Endothelial cell of umbilical vein (primary cell): ENCODE measurements around the gene RAPGEF4. TPM values are rescaled to one million over a fixed set of nuclear protein-coding genes. Genes with fewer than 3 reads are reported as not detected.

ENCODE experiments used
- BruUV-seq: library from RNA; stranded (reverse); fragments of 400-500 nt; replicated peaks from 2 replicates; lab custom pipeline; 2021; lab: Mats Ljungman, UMichigan
- CTCF ChIA-PET: fragments of 300-600, 350-600 bp; sonication (Branson Sonifier 250); formaldehyde crosslinking; loops from one replicate; lab custom pipeline; 2021; ENCODE audit warnings: antibody characterized with exemption, inconsistent platforms; lab: Charles Lee
- POLR2A ChIA-PET: fragments of 300-600, 350-600 bp; sonication (Branson Sonifier 250); formaldehyde crosslinking; loops from one replicate; lab custom pipeline; 2021; ENCODE audit warnings: antibody characterized with exemption, inconsistent platforms; lab: Charles Lee
- DNase-seq: peaks from one replicate; pipeline ENCODE4 v3.0.0-alpha.2; 2011; ENCODE audit warnings: low read depth, low spot score
- FAIRE-seq: peaks from 2 replicates; lab custom pipeline; 2011; peaks lifted over from hg19 to GRCh38; lab: Jason Lieb, UNC
- H2AFZ ChIP-seq: 2 replicates; pipeline ENCODE4 v1.6.0; 2012; ENCODE audit warnings: low read depth, low read length, control low read depth, inconsistent platforms
- H3K27ac ChIP-seq: 2 replicates; pipeline ENCODE4 v1.5.1; 2011; ENCODE audit warnings: low read depth, mild to moderate bottlenecking, control low read depth, low read length, moderate library complexity; ENCODE audit not compliant: insufficient read depth
- H3K27me3 ChIP-seq, 2 experiments: 2 replicates each; pipeline versions ENCODE4 v1.6.0 to v1.6.1; 2011; ENCODE audit warnings: low read length in 2 of 2, mixed read lengths in 1 of 2; ENCODE audit not compliant: control insufficient read depth in 2 of 2, insufficient read depth in 2 of 2
- H3K36me3 ChIP-seq, 2 experiments: 2 replicates in 1 of 2; 3 replicates in 1 of 2; pipeline ENCODE4 v1.5.1; 2011; ENCODE audit warnings: low read length in 2 of 2, mild to moderate bottlenecking in 1 of 2, moderate library complexity in 1 of 2; ENCODE audit not compliant: control insufficient read depth in 2 of 2, insufficient read depth in 2 of 2; ENCODE audit errors: extremely low read depth in 1 of 2
- H3K4me1 ChIP-seq: 3 replicates; pipeline ENCODE4 v1.5.1; 2011; ENCODE audit warnings: mild to moderate bottlenecking, low read length; ENCODE audit not compliant: control insufficient read depth, insufficient read depth; ENCODE audit errors: extremely low read depth
- H3K4me2 ChIP-seq: 2 replicates; pipeline ENCODE4 v1.6.1; 2011; ENCODE audit warnings: low read length, control low read depth, mixed read lengths; ENCODE audit not compliant: insufficient read depth
- H3K4me3 ChIP-seq, 3 experiments: fragments of 200-600 bp in 1 of 3; sonication (generic), shearing (Covaris generic) in 1 of 3; replicated peaks in 1 of 3; 2 replicates each; pipeline ENCODE4 v1.5.1; 2011 to 2016; ENCODE audit warnings: control low read depth in 3 of 3, low read length in 3 of 3, mild to moderate bottlenecking in 2 of 3, inconsistent platforms in 1 of 3, low read depth in 1 of 3, moderate library complexity in 1 of 3; ENCODE audit not compliant: insufficient read depth in 1 of 3
- H3K79me2 ChIP-seq: 2 replicates; pipeline ENCODE4 v1.6.0; 2012; ENCODE audit warnings: low read length, inconsistent platforms; ENCODE audit not compliant: control insufficient read depth, insufficient read depth
- H3K9ac ChIP-seq: replicated peaks from 2 replicates; pipeline ENCODE3; 2011; ENCODE audit warnings: low read length, control low read depth; ENCODE audit not compliant: insufficient read depth; ENCODE audit errors: extremely low read depth
- H3K9me1 ChIP-seq: replicated peaks from 3 replicates; pipeline ENCODE4 v1.6.0; 2011; ENCODE audit warnings: mild to moderate bottlenecking, low read length; ENCODE audit not compliant: control insufficient read depth, insufficient read depth; ENCODE audit errors: extremely low read depth
- H3K9me3 ChIP-seq: replicated peaks from 2 replicates; pipeline ENCODE4 v1.5.1; 2012; ENCODE audit warnings: low read length, inconsistent platforms; ENCODE audit not compliant: control insufficient read depth, insufficient read depth
- H4K20me1 ChIP-seq: replicated peaks from 2 replicates; pipeline ENCODE3; 2011; ENCODE audit warnings: mild to moderate bottlenecking, low read length; ENCODE audit not compliant: control insufficient read depth, insufficient read depth; ENCODE audit errors: extremely low read depth
- CTCF ChIP-seq, 2 donors: IDR thresholded peaks; 1 replicate in 1 of 2; 2 replicates in 1 of 2; pipeline ENCODE4 v1.5.1; 2011; ENCODE audit warnings: low read length in 2 of 2, mild to moderate bottlenecking in 2 of 2, moderate library complexity in 2 of 2, control low read depth in 1 of 2, inconsistent platforms in 1 of 2, low read depth in 1 of 2; ENCODE audit not compliant: insufficient read depth in 1 of 2; ENCODE audit errors: extremely low read depth in 1 of 2
- EZH2 ChIP-seq: IDR thresholded peaks from 2 replicates; pipeline ENCODE4 v1.6.1; 2012; ENCODE audit warnings: borderline replicate concordance, low read depth, mild to moderate bottlenecking, moderate library complexity, low read length, inconsistent platforms; ENCODE audit not compliant: severe bottlenecking
- FOS ChIP-seq: IDR thresholded peaks from 2 replicates; pipeline ENCODE4 v1.6.1; 2011; ENCODE audit warnings: mild to moderate bottlenecking, low read length, moderate library complexity, borderline replicate concordance; ENCODE audit not compliant: insufficient read depth
- GATA2 ChIP-seq: IDR thresholded peaks from 2 replicates; pipeline ENCODE4 v1.7.0; 2011; ENCODE audit warnings: low read depth, mild to moderate bottlenecking, moderate library complexity, mixed read lengths, low read length; ENCODE audit not compliant: insufficient read length, insufficient read depth
- JUN ChIP-seq: IDR thresholded peaks from 2 replicates; pipeline ENCODE4 v1.6.1; 2011; ENCODE audit warnings: borderline replicate concordance, low read depth; ENCODE audit not compliant: insufficient read length, insufficient read depth
- MAX ChIP-seq: IDR thresholded peaks from 2 replicates; pipeline ENCODE4 v1.6.1; 2011; ENCODE audit not compliant: insufficient read depth, insufficient read length
- POLR2A ChIP-seq: IDR thresholded peaks from 2 replicates; pipeline ENCODE4 v1.6.1; 2012; ENCODE audit warnings: low read depth, mild to moderate bottlenecking, control low read depth, low read length
- POLR2AphosphoS5 ChIP-seq: IDR thresholded peaks from 2 replicates; pipeline ENCODE4 v1.6.1; 2012; ENCODE audit warnings: low read depth, mild to moderate bottlenecking, control low read depth, low read length, moderate library complexity; ENCODE audit not compliant: insufficient read depth
- dilution Hi-C: fragments of 300-500 bp; cut with MboI; formaldehyde crosslinking; loops from one replicate; pipeline ENCODE4 v1.15.0; 2019; ENCODE audit warnings: low sequenced_read_pairs; ENCODE audit not compliant: extremely low pct_ligation_motif_present
- intact Hi-C: fragments of 100-400 bp; cut with micrococcal nuclease; formaldehyde crosslinking; loops from one replicate; pipeline ENCODE4 v1.10.0; 2022
- polyA plus RNA-seq, 4 experiments: library from polyadenylated mRNA; depleted of rRNA in 3 of 4; stranded (reverse) in 3 of 4; unstranded in 1 of 4; fragments of >200 nt; gene quantifications; 2 replicates each; pipeline versions ENCODE4 v1.2.1 to v1.2.3, GENCODE V29; 2011 to 2012; ENCODE audit warnings: missing spikeins in 1 of 4
- total RNA-seq: library from RNA; stranded (reverse); gene quantifications from 2 replicates; pipeline ENCODE4 v1.2.3, GENCODE V29; 2021

The RAPGEF4 gene
- total and polyA plus RNA-seq, 2 donors (not counting 3 experiments of a cell fraction or from before 2014, with no cell fraction given): 7.2 to 9.2 TPM

DNA sequence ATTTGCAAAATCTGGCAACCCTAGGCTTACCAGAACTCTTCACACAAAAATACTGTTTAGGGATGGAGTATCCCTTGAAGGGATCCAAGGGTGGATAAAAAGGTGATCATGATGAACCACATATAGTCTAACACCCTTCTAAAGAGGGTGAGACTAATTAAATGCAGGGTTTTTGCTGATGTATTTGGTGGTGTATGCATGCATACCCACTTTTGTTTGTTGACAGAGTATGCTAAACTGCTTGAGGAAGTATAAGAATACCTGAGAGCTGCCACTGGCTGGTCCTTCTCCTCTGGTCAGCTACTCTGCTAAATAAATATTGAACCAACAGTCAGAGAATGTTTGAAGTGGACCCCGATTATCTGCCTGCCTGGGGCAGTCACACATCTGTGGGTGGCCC is 34.2 kb downstream of the RAPGEF4 start:
- H3K4me2 ChIP-seq: no peak overlapping the region
- no peaks in the 10 kb centered on the region for H4K20me1 ChIP-seq
- H3K9me3 ChIP-seq: no peaks in the 10 kb centered on the region
- no TSS peak for BruUV-seq
- FAIRE-seq (no peak), DNase-seq (no peak)
- intact Hi-C loops (no loop called here), dilution Hi-C loops (no loop called here)
- H3K4me3 ChIP-seq: no peak overlapping the region
- no peak overlapping the region for H3K27ac ChIP-seq
- H2AFZ ChIP-seq: no peak overlapping the region
- ChIA-PET CTCF (no interaction called here), POLR2A (no interaction called here)
- H3K36me3 ChIP-seq: no peaks in the 10 kb centered on the region
- peaks cover 0 to 2% of the 10 kb centered on the region in 2 experiments for H3K27me3 ChIP-seq
- TF ChIP-seq MAX (no peak), JUN (no peak), CTCF (IDR thresholded peaks at IDR 0.05; ENCODE audit: extremely low read depth in 1 of 2, insufficient read depth in 1 of 2, low read depth in 1 of 2, low read length in 2 of 2) (no peak), POLR2A (no peak), GATA2 (no peak), EZH2 (no peak), FOS (no peak), POLR2AphosphoS5 (no peak)
- no peaks in the 10 kb centered on the region for H3K9me1 ChIP-seq
- no peak overlapping the region for H3K9ac ChIP-seq
- no peaks in the 10 kb centered on the region for H3K4me1 ChIP-seq
- no peaks in the 10 kb centered on the region for H3K79me2 ChIP-seq
